Measurements from ENCODE around the gene MSH2.

MSH2 gene

DNA sequence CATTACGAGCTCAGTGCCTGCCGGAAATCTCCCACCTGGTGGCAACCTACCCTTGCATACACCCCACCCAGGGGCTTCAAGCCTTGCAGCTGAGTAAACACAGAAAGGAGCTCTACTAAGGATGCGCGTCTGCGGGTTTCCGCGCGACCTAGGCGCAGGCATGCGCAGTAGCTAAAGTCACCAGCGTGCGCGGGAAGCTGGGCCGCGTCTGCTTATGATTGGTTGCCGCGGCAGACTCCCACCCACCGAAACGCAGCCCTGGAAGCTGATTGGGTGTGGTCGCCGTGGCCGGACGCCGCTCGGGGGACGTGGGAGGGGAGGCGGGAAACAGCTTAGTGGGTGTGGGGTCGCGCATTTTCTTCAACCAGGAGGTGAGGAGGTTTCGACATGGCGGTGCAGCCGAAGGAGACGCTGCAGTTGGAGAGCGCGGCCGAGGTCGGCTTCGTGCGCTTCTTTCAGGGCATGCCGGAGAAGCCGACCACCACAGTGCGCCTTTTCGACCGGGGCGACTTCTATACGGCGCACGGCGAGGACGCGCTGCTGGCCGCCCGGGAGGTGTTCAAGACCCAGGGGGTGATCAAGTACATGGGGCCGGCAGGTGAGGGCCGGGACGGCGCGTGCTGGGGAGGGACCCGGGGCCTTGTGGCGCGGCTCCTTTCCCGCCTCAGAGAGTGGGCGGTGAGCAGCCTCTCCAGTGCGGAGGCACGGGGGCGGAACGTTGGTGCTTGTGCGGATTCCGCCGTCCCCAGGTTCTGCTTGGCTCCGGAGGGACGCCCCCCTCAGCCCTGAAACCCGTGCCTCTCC, at the start of gene MSH2:
MSH2 (plus strand) TSS at position 352 of the 804 bp plus-strand sequence; CDS start at position 388, 36 bp downstream.
- no peaks in the 10 kb centered on the region for H3K27me3 ChIP-seq (ENCODE audit: insufficient read depth, low read length)
- no peaks in the 10 kb centered on the region for H3K9me2 ChIP-seq (ENCODE audit: low read depth, low read length)
- peaks cover 48% of the 10 kb centered on the region for H3K79me2 ChIP-seq (ENCODE audit: insufficient read depth, low read length)
- H3K9me3 ChIP-seq (ENCODE audit: low read length): no peaks in the 10 kb centered on the region
- H3K4me1 ChIP-seq (ENCODE audit: insufficient read depth, low read length, severe bottlenecking): peaks cover 22% of the 10 kb centered on the region
- H3K36me3 ChIP-seq (ENCODE audit: insufficient read depth, low read length): peaks cover 26% of the 10 kb centered on the region
- no peaks in the 10 kb centered on the region for H4K20me1 ChIP-seq (ENCODE audit: insufficient read depth, low read length)
- peak within 1 kb of the TSS; percentile 85 for H3K27ac ChIP-seq (ENCODE audit: low read depth, low read length, poor library complexity, severe bottlenecking)
- no peak for TF ChIP-seq EZH2 (IDR thresholded peaks at IDR 0.05; ENCODE audit: borderline replicate concordance, low read length)
- TF ChIP-seq CTCF (IDR thresholded peaks at IDR 0.05; ENCODE audit: low read length): no peak; the same call in 1 of the 2 replicates
- no peaks in the 10 kb centered on the region for H3F3A ChIP-seq (ENCODE audit: insufficient read depth, low read length)
- H3K9ac ChIP-seq (ENCODE audit: low read length): peak within 1 kb of the TSS; percentile 93
- H3K4me3 ChIP-seq (ENCODE audit: low read depth, low read length, poor library complexity, severe bottlenecking): peak within 1 kb of the TSS; percentile 90
- H2AFZ ChIP-seq (ENCODE audit: low read length): peak within 1 kb of the TSS; percentile 26; the same call in 1 of the 2 replicates
- peak within 1 kb of the TSS; percentile 90 for H3K4me2 ChIP-seq (ENCODE audit: low read length)

DNA sequence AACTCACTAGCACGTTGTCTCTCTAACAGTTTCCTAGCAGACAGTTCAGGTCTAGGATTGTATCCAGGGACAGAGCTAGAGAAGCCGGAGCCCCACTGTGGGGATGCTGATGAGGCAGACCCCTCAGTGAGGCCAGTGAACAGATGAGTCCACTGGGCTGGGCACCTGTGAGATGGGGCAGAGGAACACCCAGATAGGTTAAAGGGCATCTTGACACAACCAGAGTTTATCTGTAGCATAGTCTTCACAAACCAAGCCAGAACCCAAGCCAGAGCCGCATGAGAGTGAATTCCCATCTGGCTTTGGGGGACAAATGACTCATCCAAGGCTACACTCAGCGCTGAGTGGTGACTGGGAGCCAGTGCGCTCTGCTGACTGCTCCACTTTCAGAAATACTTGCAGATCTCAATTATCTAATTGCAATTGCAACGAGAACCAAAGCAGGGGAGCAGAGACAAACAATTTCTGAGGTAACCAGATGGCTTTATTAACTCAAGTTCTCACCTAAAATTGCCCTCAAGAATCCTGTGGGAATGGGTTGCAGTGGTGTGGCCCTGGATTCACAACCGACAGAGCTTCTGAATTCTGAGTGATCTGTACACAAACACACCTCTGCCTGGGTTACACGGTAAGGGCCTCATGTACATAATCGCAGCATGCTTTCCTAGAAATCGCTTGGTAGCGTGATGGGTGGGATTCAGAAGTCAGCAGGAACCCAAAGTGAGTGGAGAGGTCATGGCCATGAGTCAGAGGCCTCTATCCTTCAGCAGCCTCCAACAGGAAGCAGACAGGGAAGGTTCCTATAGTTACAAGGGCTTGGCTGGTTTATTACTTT, 48.7 kb upstream of the MSH2 start:
- Histone ChIP-seq H3K79me2 (ENCODE audit: insufficient read depth, low read length) (no peaks in the 10 kb centered on the region), H3K9ac (ENCODE audit: low read length) (no peak overlapping the region), H2AFZ (ENCODE audit: low read length) (no peak overlapping the region), H3F3A (ENCODE audit: insufficient read depth, low read length) (no peaks in the 10 kb centered on the region), H3K36me3 (ENCODE audit: insufficient read depth, low read length) (no peaks in the 10 kb centered on the region), H3K9me2 (ENCODE audit: low read depth, low read length) (no peaks in the 10 kb centered on the region), H3K27ac (ENCODE audit: low read depth, low read length, poor library complexity, severe bottlenecking) (no peak overlapping the region), H4K20me1 (ENCODE audit: insufficient read depth, low read length) (no peaks in the 10 kb centered on the region), H3K27me3 (ENCODE audit: insufficient read depth, low read length) (no peaks in the 10 kb centered on the region), H3K4me3 (ENCODE audit: low read depth, low read length, poor library complexity, severe bottlenecking) (no peak overlapping the region), H3K9me3 (ENCODE audit: low read length) (no peaks in the 10 kb centered on the region), H3K4me2 (ENCODE audit: low read length) (no peak overlapping the region), H3K4me1 (ENCODE audit: insufficient read depth, low read length, severe bottlenecking) (no peaks in the 10 kb centered on the region)
- TF ChIP-seq EZH2 (IDR thresholded peaks at IDR 0.05; ENCODE audit: borderline replicate concordance, low read length): no peak
- TF ChIP-seq CTCF (IDR thresholded peaks at IDR 0.05; ENCODE audit: low read length): no peak

DNA sequence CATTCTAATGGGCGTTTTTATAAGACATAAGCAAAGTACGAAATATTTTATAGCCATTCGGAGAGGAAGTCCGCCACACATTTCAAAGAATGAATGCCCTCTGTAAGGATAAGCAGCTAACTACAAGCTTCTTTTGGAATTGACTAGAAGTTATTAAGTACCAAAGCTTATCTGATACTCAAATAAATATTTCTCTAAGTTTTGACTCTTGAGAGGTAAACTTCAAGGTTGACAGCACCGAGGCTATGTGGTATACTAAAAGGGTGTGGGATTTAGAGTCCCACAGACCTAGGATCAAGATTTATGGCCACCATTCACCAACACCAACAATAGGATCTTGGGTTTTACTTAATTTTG, 48.1 kb upstream of the MSH2 start:
- TF ChIP-seq CTCF (IDR thresholded peaks at IDR 0.05; ENCODE audit: low read length) (no peak), EZH2 (IDR thresholded peaks at IDR 0.05; ENCODE audit: borderline replicate concordance, low read length) (no peak)
- H3K9ac ChIP-seq (ENCODE audit: low read length): no peak overlapping the region
- no peaks in the 10 kb centered on the region for H3K9me3 ChIP-seq (ENCODE audit: low read length)
- no peaks in the 10 kb centered on the region for H3K4me1 ChIP-seq (ENCODE audit: insufficient read depth, low read length, severe bottlenecking)
- no peaks in the 10 kb centered on the region for H3K36me3 ChIP-seq (ENCODE audit: insufficient read depth, low read length)
- no peaks in the 10 kb centered on the region for H3F3A ChIP-seq (ENCODE audit: insufficient read depth, low read length)
- no peak overlapping the region for H3K4me3 ChIP-seq (ENCODE audit: low read depth, low read length, poor library complexity, severe bottlenecking)
- no peaks in the 10 kb centered on the region for H3K79me2 ChIP-seq (ENCODE audit: insufficient read depth, low read length)
- no peaks in the 10 kb centered on the region for H3K9me2 ChIP-seq (ENCODE audit: low read depth, low read length)
- no peaks in the 10 kb centered on the region for H3K27me3 ChIP-seq (ENCODE audit: insufficient read depth, low read length)
- no peak overlapping the region for H3K4me2 ChIP-seq (ENCODE audit: low read length)
- H4K20me1 ChIP-seq (ENCODE audit: insufficient read depth, low read length): no peaks in the 10 kb centered on the region
- no peak overlapping the region for H3K27ac ChIP-seq (ENCODE audit: low read depth, low read length, poor library complexity, severe bottlenecking)
- no peak overlapping the region for H2AFZ ChIP-seq (ENCODE audit: low read length)

All from OCI-LY1 (cell line).